Lung (tissue), 12 donors: ENCODE data around the gene SLC35C1. TPM values are rescaled to one million over a fixed set of nuclear protein-coding genes. Genes with fewer than 3 reads are reported as not detected.

Source experiments
- ATAC-seq: fragments of 200-7000 bp; cut with Tn5 transposase; one replicate; pipeline ENCODE4 v1.9.1; 2020; ENCODE audit warnings: moderate number of reproducible peaks; ENCODE audit not compliant: insufficient read depth, low FRiP score
- DNase-seq, 3 donors: peaks; one replicate each; pipeline ENCODE4 v3.0.0-alpha.2; 2013 to 2017
- H3K27ac ChIP-seq, 2 donors: one replicate each; pipeline ENCODE4 v1.5.1; 2013; ENCODE audit warnings: mild to moderate bottlenecking in 2 of 2, moderate library complexity in 2 of 2, control low read depth in 1 of 2, inconsistent platforms in 1 of 2, low read depth in 1 of 2, low read length in 1 of 2
- H3K27me3 ChIP-seq, 3 donors: one replicate each; pipeline ENCODE4 v1.5.1; 2013; ENCODE audit warnings: low read length in 2 of 3; ENCODE audit not compliant: control insufficient read depth in 3 of 3, insufficient read depth in 3 of 3
- H3K36me3 ChIP-seq, 4 donors: one replicate each; pipeline ENCODE4 v1.5.1; 2013; ENCODE audit warnings: low read length in 4 of 4, mild to moderate bottlenecking in 1 of 4, moderate library complexity in 1 of 4; ENCODE audit not compliant: control insufficient read depth in 4 of 4, insufficient read depth in 4 of 4
- H3K4me1 ChIP-seq, 5 donors: one replicate each; pipeline ENCODE4 v1.5.1; 2013; ENCODE audit warnings: low read length in 5 of 5, mild to moderate bottlenecking in 2 of 5, moderate library complexity in 1 of 5; ENCODE audit not compliant: control insufficient read depth in 5 of 5, insufficient read depth in 5 of 5
- H3K4me3 ChIP-seq: one replicate; pipeline ENCODE4 v1.5.1; 2013; ENCODE audit warnings: mild to moderate bottlenecking, control low read depth, moderate library complexity
- H3K9ac ChIP-seq, 2 donors: one replicate each; pipeline ENCODE4 v1.5.1; 2013; ENCODE audit warnings: low read length in 2 of 2, control low read depth in 1 of 2; ENCODE audit not compliant: insufficient read depth in 1 of 2
- H3K9me3 ChIP-seq, 4 donors: one replicate each; pipeline ENCODE4 v1.5.1; 2013; ENCODE audit warnings: low read length in 3 of 4, mild to moderate bottlenecking in 1 of 4, moderate library complexity in 1 of 4; ENCODE audit not compliant: control insufficient read depth in 4 of 4, insufficient read depth in 3 of 4
- WGBS, 2 donors: extraction: QIAGEN DNeasy Blood & Tissue Kit; methylation state at CpG; one replicate each; pipeline ENCODE4 v1.1.7; 2013; 5-methylcytosine and 5-hydroxymethylcytosine counted together
- polyA plus RNA-seq, 2 donors: library from polyadenylated mRNA; stranded (reverse); fragments of 200-250 nt; gene quantifications; one replicate each; pipeline ENCODE4 v1.2.1, GENCODE V29; 2013
- total RNA-seq, 2 donors: library from RNA; depleted of rRNA in 1 of 2; stranded (reverse); fragments of >200 nt in 1 of 2; gene quantifications; one replicate each; pipeline ENCODE4 v1.2.1, GENCODE V29; 2014 to 2021
- TF ChIP-seq, protein P1 (sequence below): IDR thresholded peaks from 2 replicates; pipeline ENCODE4 v1.5.1; 2012; ENCODE audit warnings: mild to moderate bottlenecking; ENCODE audit errors: control extremely low read depth, extremely low read depth
- donor health status: control.
- donor health status: control.
- donor health status: Bipolar disorder and iron deficiency.
- donor health status: healthy.
- donor health status: DM: yes; HTN: yes; CAD: no.

SLC35C1 gene
- total and polyA plus RNA-seq, 4 donors, result 5.4 to 35.9 (median 24.1) TPM

DNA sequence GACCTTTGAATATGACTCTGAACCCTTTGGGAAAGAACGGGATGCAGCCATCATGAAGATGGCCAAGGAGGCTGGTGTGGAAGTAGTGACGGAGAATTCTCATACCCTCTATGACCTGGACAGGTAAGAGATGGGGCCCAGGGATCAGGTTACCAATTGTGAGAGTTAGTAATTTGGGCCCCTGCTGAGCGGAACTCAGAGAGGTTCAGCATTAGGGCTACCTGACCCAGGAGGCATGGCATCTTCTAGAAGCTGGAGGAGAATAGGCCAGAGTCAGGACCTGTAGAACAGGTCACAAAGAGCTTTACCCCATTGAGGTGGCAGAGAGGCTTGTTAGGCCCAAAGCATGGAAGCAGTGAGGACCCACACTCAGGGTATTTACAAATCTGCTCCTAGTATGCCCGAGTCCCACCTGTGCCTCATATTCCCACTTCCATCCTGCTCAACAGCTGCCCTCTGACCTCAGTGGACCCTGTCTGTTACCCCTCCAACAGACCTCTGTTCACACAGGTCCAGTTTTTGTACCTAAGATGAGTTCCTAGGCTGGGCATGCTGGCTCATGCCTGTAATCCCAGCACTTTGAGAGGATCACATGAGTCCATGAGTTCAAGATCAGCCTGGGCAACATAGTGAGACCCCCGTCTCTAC is 53.9 kb downstream of the SLC35C1 start:
- Histone ChIP-seq H3K4me1 (peaks cover 23 to 40% (median 36%) of the 10 kb centered on the region in 5 donors), H3K9me3 (no peaks in the 10 kb centered on the region), H3K4me3 (no peak overlapping the region), H3K27me3 (no peaks in the 10 kb centered on the region), H3K27ac (peak overlapping the region; percentile 84 to 91), H3K36me3 (peaks cover 11 to 44% (median 30%) of the 10 kb centered on the region in 4 donors), H3K9ac (peak overlapping the region in 1 of 2 donors; percentile 83)
- DNase-seq (no peak), ATAC-seq (no peak)
- TF ChIP-seq, protein P1, sequence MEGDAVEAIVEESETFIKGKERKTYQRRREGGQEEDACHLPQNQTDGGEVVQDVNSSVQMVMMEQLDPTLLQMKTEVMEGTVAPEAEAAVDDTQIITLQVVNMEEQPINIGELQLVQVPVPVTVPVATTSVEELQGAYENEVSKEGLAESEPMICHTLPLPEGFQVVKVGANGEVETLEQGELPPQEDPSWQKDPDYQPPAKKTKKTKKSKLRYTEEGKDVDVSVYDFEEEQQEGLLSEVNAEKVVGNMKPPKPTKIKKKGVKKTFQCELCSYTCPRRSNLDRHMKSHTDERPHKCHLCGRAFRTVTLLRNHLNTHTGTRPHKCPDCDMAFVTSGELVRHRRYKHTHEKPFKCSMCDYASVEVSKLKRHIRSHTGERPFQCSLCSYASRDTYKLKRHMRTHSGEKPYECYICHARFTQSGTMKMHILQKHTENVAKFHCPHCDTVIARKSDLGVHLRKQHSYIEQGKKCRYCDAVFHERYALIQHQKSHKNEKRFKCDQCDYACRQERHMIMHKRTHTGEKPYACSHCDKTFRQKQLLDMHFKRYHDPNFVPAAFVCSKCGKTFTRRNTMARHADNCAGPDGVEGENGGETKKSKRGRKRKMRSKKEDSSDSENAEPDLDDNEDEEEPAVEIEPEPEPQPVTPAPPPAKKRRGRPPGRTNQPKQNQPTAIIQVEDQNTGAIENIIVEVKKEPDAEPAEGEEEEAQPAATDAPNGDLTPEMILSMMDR, result no peak
- 73 to 74% methylated on average over 5 of the region's 5 CpGs for WGBS, 2 donors

- DNase-seq (peak; percentile 94 to 96 (median 95)), ATAC-seq (peak; percentile 70)
- H3K27me3 ChIP-seq, result no peaks in the 10 kb centered on the region
- H3K27ac ChIP-seq, result peak overlapping the region; percentile 84 to 91
- H3K4me3 ChIP-seq, result no peak overlapping the region
- peaks cover 22 to 40% (median 33%) of the 10 kb centered on the region in 5 donors for H3K4me1 ChIP-seq
- H3K9ac ChIP-seq, result peak overlapping the region in 1 of 2 donors; percentile 83
- no peaks in the 10 kb centered on the region for H3K9me3 ChIP-seq
- TF ChIP-seq, protein P1, result no peak
- WGBS, 2 donors, result 26 to 51% methylated on average over 12 of the region's 12 CpGs
- peaks cover 13 to 47% (median 31%) of the 10 kb centered on the region in 4 donors for H3K36me3 ChIP-seq
These were observed 54.8 kb downstream of the SLC35C1 start for GRCh38 chr11:45859661-45860140.

DNA sequence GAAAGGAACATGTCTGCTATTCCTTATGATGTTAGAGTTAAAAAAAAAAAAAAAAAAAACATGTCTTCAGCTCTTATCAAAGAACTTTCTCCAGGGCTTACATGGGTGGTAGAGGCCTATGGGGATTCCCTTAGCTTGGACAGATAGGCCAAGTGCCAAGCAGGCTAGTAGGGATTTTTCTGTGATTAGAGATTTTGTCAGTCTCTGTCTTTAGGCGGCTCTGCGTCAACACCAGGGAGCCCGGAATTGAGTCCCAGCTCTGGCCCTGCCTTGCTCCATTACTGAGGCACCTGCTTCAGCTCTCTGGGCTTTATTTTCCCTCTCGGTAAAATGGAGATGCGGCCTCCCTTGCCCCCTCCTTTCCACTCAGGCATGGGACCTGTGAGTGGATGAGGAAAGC is 55.4 kb downstream of the SLC35C1 start:
- no peak for ATAC-seq
- Histone ChIP-seq H3K9ac (peak overlapping the region in 1 of 2 donors; percentile 44), H3K4me3 (no peak overlapping the region), H3K36me3 (peaks cover 13 to 48% (median 32%) of the 10 kb centered on the region in 4 donors), H3K27me3 (no peaks in the 10 kb centered on the region), H3K9me3 (no peaks in the 10 kb centered on the region), H3K27ac (peak overlapping the region; percentile 17 to 63), H3K4me1 (peaks cover 22 to 40% (median 33%) of the 10 kb centered on the region in 5 donors)
- 91 to 92% methylated on average over 5 of the region's 5 CpGs for WGBS, 2 donors
- DNase-seq, result no peak
- TF ChIP-seq, protein P1, result no peak
